T-helper 22 cell (primary cell): ENCODE data around the gene ASPSCR1.

Source experiments
- DNase-seq: peaks from one replicate; pipeline ENCODE4 v3.0.0-alpha.2; 2020; ENCODE audit warnings: low read depth

The ASPSCR1 gene

GRCh38 chr17:81977211-81977808 is at the start of gene ASPSCR1:
Gene ASPSCR1 (plus strand): TSS chr17:81977629. CDS start chr17:81977647, 18 bp downstream.
- peak; percentile 80 for DNase-seq

GRCh38 chr17:81927653-81928543 is 49.5 kb upstream of the ASPSCR1 start, which contains the start of gene MAFG:
Gene MAFG (minus strand): TSS chr17:81927735. CDS start chr17:81923185, 4,550 bp downstream.
- DNase-seq, result peak; percentile 80

GRCh38 chr17:81928544-81929252 is 48.7 kb upstream of the ASPSCR1 start:
- no peak for DNase-seq

GRCh38 chr17:81929253-81930141 is 47.9 kb upstream of the ASPSCR1 start:
- DNase-seq, result no peak

- no peak for DNase-seq
These were observed 47.0 kb upstream of the ASPSCR1 start for GRCh38 chr17:81930142-81931125.

- no peak for DNase-seq
These were observed 46.3 kb upstream of the ASPSCR1 start for GRCh38 chr17:81931189-81931556.

GRCh38 chr17:81931557-81932332 is 45.7 kb upstream of the ASPSCR1 start:
- DNase-seq, result no peak

GRCh38 chr17:81932333-81932983 is 45.0 kb upstream of the ASPSCR1 start:
- no peak for DNase-seq

- no peak for DNase-seq
These were observed 44.2 kb upstream of the ASPSCR1 start for GRCh38 chr17:81933178-81933699.

- DNase-seq, result no peak
These were observed 43.2 kb upstream of the ASPSCR1 start for GRCh38 chr17:81934098-81934757.

- no peak for DNase-seq
These were observed 42.4 kb upstream of the ASPSCR1 start for GRCh38 chr17:81934850-81935708.

GRCh38 chr17:81935709-81936084 is 41.7 kb upstream of the ASPSCR1 start:
- no peak for DNase-seq

GRCh38 chr17:81939218-81939617 is 38.2 kb upstream of the ASPSCR1 start:
- DNase-seq, result no peak

GRCh38 chr17:81939881-81940385 is 37.5 kb upstream of the ASPSCR1 start:
- DNase-seq, result no peak

GRCh38 chr17:81940538-81941483 is 36.6 kb upstream of the ASPSCR1 start:
- DNase-seq, result no peak
